ENCODE measurements around the gene DSTYK.

DNA sequence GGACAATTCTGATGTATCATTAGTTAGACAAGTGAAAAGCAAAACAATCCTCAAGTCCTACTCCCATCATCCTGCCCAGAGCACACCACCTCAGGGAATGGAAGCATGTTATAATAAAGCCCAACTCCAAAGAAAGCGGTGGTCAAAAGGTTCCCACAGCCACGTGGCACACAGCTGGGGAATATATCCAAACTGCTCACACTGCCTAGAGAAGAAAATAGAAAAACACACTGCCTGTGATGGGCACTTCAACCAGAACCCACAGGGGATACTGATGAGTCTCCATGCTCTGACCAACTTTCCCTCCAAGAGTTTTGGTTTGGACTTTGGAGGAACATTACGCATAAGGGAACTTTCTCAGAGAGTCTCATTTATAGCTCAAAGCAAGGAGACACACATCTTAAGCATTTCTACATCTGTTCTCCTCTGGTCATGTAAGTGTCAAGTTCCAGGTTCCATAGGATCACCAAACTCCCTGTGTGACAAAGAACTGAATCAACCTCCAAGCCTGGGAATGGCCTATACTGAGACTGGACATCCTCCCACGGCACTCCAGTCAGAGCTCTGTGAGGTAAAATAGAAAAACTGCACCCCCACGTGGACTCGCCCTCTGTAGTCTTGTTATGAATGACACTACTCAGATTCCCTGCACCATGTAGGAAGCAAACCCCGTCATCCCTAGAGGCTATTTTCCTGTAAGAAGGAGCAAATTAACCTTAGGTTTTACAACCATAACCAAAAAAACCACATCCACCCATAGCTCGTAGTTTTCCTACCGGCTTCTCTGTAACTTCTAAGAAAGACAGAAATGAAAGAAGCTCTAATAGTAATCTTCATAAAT, 12.2 kb downstream of the DSTYK start:
- TF ChIP-seq, protein P1, sequence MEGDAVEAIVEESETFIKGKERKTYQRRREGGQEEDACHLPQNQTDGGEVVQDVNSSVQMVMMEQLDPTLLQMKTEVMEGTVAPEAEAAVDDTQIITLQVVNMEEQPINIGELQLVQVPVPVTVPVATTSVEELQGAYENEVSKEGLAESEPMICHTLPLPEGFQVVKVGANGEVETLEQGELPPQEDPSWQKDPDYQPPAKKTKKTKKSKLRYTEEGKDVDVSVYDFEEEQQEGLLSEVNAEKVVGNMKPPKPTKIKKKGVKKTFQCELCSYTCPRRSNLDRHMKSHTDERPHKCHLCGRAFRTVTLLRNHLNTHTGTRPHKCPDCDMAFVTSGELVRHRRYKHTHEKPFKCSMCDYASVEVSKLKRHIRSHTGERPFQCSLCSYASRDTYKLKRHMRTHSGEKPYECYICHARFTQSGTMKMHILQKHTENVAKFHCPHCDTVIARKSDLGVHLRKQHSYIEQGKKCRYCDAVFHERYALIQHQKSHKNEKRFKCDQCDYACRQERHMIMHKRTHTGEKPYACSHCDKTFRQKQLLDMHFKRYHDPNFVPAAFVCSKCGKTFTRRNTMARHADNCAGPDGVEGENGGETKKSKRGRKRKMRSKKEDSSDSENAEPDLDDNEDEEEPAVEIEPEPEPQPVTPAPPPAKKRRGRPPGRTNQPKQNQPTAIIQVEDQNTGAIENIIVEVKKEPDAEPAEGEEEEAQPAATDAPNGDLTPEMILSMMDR (conservative IDR thresholded peaks at IDR 0.05) = no peak
- no peak for TF ChIP-seq ZFX (IDR thresholded peaks at IDR 0.05)

All from C4-2B (cell line).